GF-D8 (cell line): ENCODE results near the gene USP5.

Source experiments
- DNase-seq: peaks from one replicate; lab custom pipeline; 2025; lab: John Stamatoyannopoulos, UW

USP5 gene

GRCh38 chr12:6825398-6826124 lies 26.4 kb upstream of the USP5 start:
- peak; percentile 22 for DNase-seq

- DNase-seq = no peak
Observed at GRCh38 chr12:6826125-6826733, 25.7 kb upstream of the USP5 start.

DNA sequence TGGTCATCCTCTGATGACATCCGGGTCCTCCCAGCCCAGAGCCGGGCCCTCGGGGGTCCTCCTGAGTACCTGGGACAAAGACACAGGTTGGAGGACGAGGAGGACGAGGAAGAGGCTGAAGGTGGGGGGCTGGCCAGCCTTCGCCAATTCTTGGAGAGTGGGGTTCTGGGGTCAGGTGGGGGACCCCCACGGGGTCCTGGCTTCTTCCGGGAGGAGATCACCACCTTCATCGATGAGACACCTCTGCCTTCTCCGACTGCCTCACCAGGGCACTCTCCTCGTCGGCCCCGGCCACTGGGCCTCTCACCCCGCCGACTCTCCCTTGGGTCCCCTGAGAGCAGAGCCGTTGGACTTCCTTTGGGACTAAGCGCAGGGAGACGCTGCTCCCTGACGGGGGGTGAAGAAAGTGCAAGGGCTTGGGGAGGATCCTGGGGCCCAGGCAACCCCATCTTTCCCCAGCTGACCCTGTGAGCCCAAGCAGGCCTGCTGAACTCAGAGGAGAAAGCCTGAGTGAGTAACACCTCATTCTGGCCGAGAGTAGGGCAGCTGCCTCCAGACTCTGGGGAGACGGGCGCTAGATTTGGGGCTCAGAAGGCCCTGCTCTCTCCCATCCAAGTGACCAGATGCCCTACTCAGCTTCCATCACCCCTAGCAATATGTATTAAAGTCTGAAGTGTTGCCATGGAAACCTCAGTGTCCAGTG lies 25.1 kb upstream of the USP5 start:
- no peak for DNase-seq

- DNase-seq = peak; percentile 22
Observed at GRCh38 chr12:6827437-6827911, 24.5 kb upstream of the USP5 start.

GRCh38 chr12:6827982-6828780 lies 23.8 kb upstream of the USP5 start, which contains the start of gene P3H3:
Gene P3H3 (plus strand): TSS chr12:6828407. CDS start chr12:6828441, 34 bp downstream.
- DNase-seq = no peak

GRCh38 chr12:6828781-6829535 lies 23.0 kb upstream of the USP5 start:
- no peak for DNase-seq

DNA sequence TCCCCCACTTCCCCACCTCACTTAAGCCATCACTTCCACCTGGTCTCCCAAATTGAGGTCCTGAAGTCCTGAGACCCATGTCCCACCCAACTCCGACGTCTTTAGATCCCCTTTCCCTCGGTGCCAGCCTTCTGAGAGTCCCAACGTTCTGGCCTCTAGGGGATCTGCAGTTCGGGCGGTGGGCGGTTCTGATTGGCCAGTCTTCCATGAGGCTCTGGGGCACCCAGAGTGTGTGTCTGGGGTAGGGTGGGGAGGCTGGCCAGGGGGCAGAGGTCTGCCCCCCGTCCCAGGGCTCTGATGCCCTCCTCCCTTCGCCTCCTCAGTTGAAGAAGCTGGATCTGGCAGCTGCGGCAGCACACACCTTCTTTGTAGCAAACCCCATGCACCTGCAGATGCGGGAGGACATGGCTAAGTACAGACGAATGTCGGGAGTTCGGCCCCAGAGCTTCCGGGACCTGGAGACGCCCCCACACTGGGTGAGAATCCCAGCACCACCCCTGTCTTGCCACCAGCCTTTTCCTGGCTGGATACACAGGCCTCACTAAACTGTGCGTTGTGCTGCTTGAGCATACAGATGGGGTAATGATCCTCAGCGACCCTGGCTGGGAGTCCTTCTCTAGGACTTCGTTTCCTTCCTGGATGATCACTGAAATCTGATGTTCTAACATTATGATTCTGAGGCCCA lies 22.3 kb upstream of the USP5 start:
- DNase-seq = no peak

DNA sequence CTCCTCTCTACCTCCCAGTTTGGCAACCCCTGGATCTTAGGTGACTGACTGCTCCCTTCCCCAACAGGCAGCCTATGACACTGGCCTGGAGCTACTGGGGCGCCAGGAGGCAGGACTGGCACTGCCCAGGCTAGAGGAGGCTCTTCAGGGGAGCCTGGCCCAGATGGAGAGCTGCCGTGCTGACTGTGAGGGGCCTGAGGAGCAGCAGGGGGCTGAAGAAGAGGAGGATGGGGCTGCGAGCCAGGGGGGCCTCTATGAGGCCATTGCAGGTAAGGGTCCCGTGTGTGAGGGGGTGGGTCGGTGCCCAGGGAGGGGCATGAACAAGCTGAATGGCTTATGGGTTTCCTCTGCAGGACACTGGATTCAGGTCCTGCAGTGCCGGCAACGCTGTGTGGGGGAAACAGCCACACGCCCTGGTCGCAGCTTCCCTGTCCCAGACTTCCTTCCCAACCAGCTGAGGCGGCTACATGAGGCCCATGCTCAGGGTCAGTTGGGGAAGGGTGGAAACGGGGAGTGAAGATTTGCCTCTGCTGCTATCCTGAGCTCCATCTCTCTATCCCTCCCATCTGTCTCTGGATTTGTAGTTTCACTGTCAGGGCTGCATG lies 21.6 kb upstream of the USP5 start:
- DNase-seq = no peak

GRCh38 chr12:6830999-6831398 lies 21.0 kb upstream of the USP5 start:
- DNase-seq = no peak

GRCh38 chr12:6831450-6831995 lies 20.4 kb upstream of the USP5 start:
- DNase-seq = no peak

GRCh38 chr12:6832125-6832524 lies 19.8 kb upstream of the USP5 start:
- no peak for DNase-seq

DNA sequence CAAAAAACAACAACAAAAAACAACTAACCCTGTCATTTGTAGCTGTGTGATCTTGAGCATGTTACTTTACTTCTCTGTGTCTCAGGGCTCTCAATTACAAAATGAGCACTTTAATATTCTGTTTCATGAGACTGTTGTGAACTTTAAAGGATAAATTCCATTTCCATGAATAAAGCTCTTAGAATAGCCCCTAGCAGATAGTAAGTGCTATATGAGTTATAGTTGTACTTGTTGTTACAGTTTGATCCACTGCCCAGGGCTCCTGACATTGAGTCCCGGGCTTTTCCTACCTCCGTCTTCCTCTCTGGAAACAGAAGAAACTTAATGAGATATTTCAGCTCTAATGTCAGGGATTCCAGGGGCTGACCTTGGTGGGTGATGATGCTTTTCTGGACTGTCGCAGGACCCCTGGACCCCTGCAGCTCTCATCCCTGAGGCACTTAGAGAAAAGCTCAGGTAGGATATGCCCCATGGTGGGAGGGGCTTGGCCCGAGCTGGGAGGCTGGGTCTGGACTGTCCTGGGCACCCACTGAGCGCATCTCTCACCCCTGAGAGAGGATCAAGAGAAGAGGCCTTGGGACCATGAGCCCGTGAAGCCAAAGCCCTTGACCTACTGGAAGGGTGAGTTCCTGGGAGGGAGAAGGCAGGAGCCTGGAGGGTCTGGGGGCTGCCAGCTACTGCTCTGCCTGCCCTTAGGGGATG lies 18.6 kb upstream of the USP5 start:
- no peak for DNase-seq

DNA sequence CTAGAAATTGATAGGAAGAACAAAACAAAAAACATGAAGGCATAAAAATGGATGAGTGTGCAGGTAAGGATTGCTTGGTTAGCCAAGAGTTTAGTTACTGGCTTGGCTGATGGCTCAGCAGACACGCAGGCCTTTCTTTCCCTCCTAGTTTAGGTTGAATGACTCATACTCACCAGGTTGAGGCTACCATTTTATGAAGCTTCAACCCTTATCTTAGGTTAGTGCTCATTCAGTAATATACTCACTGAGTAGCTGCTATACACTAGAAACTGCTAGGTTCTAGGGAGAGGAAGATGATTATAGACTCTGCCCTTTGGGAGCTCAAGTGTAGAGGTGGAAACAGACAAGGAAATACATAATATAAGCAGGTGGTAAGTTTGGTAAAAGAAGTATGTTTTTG lies 17.7 kb upstream of the USP5 start:
- DNase-seq = no peak

- DNase-seq = no peak
Observed at GRCh38 chr12:6834873-6835272, 17.1 kb upstream of the USP5 start.

DNA sequence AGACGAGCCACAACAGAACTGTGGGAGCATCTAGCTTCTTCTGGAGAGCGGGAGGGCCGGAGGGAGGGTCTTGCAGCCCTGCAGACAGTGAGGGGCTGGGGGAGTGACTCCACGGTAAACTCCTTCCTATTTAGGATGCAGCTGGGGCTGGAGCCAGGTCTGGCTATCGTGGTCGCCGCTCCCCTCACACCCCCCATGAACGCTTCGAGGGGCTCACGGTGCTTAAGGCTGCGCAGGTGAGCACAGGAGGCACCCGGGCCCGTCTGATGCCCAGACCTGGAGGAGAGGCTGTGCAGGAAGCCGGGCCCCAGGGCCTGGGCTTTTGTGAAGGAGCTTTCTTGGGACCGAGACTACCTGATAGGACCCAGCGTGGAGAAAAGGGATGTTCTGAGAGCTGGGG lies 15.1 kb upstream of the USP5 start:
- DNase-seq = no peak

- no peak for DNase-seq
Observed at GRCh38 chr12:6837370-6838060, 14.4 kb upstream of the USP5 start.

GRCh38 chr12:6838854-6839253 lies 13.1 kb upstream of the USP5 start:
- DNase-seq = no peak

- no peak for DNase-seq
Observed at GRCh38 chr12:6839482-6840201, 12.3 kb upstream of the USP5 start.
